Measurements from ENCODE around the gene MSI2. TPM values are rescaled to one million over a fixed set of nuclear protein-coding genes. Genes with fewer than 3 reads are reported as not detected.

The MSI2 gene
- total RNA-seq, 1 donor, result 12.6 TPM

DNA sequence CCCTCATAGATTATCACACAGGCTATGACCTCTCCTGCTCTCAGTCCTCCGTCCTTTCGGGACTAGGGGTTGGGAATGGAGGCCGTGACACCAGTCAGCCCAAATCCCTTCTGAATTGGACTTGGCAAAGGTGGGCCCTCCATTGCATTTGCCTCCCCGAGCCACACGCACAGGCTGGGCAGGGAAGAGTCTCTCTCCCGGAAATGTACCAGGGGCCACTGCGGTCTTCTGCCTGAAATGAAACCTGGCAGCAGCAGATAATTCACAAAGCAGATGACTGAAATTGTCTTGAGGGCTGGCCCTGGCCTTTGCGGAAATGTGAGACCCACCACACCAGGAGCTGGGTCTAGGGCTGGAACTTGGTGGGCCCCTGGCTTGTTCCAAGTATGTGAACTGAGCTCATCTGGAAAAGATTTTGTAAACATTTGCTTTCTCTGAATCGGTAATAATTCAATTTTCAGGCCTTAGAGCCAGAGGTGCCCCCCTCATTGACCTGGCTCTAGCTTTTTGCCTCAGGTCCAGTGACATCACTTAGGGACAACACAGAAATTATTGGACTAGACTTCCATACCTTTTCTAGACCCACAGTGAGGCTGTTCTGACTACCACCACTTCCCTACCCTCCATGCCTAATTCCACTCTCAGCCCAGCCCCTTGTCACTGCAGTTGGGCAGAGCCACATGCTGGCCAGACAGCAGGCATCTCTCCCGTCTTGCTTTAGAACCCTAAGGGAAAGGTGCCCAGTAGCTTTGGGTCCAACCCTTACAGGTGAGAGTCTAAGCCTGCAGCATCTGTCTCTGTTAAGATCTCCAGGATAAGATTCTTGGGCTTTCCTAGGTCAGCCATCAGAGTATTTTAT lies 413.6 kb downstream of the MSI2 start:
- no peak for DNase-seq (ENCODE audit: low read depth)
- TF ChIP-seq, protein P1, sequence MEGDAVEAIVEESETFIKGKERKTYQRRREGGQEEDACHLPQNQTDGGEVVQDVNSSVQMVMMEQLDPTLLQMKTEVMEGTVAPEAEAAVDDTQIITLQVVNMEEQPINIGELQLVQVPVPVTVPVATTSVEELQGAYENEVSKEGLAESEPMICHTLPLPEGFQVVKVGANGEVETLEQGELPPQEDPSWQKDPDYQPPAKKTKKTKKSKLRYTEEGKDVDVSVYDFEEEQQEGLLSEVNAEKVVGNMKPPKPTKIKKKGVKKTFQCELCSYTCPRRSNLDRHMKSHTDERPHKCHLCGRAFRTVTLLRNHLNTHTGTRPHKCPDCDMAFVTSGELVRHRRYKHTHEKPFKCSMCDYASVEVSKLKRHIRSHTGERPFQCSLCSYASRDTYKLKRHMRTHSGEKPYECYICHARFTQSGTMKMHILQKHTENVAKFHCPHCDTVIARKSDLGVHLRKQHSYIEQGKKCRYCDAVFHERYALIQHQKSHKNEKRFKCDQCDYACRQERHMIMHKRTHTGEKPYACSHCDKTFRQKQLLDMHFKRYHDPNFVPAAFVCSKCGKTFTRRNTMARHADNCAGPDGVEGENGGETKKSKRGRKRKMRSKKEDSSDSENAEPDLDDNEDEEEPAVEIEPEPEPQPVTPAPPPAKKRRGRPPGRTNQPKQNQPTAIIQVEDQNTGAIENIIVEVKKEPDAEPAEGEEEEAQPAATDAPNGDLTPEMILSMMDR (IDR thresholded peaks at IDR 0.05; ENCODE audit: insufficient read depth, low read length), result no peak
- no peak overlapping the region for H3K4me3 ChIP-seq (ENCODE audit: low read depth, low read length)

DNA sequence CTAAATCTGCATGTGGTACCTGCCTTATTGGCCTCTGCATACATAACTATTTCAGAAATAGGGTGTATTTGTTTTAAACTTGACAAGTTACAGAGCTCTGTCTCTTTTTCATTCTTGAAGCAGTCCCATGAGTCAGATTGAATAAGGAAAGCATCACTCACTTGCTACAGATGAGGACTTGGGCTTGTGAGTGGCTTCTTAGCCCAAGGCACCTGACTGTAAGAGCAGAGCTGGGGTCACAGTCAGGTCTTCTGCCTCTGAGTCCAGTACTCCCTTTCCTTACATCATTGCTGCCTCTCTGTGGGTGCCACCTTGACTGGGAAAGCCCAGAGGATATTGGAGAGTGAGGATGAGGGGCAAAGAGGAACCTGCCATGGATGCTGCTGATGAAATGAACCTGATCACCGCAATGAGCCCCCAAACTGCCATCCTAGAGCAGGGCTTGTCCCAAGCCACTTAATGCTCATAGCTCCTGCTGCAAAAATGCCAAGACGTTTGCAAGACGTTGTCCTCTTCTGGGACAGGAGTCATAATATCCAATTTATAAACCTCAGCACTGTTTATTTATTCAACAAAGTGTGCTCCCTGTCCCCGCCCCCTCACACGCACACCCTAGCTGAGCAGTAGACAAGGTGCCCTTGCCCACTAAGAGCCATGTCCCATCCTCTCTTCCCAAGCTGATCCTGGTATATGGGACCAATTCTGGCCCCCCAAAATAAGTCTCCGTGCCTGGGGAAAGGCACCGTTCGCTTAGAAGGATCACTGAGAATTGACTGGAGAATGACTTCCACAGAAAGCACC lies 414.6 kb downstream of the MSI2 start:
- H3K4me3 ChIP-seq (ENCODE audit: low read depth, low read length), result no peak overlapping the region
- TF ChIP-seq, protein P1 (IDR thresholded peaks at IDR 0.05; ENCODE audit: insufficient read depth, low read length), result no peak
- no peak for DNase-seq (ENCODE audit: low read depth)

DNA sequence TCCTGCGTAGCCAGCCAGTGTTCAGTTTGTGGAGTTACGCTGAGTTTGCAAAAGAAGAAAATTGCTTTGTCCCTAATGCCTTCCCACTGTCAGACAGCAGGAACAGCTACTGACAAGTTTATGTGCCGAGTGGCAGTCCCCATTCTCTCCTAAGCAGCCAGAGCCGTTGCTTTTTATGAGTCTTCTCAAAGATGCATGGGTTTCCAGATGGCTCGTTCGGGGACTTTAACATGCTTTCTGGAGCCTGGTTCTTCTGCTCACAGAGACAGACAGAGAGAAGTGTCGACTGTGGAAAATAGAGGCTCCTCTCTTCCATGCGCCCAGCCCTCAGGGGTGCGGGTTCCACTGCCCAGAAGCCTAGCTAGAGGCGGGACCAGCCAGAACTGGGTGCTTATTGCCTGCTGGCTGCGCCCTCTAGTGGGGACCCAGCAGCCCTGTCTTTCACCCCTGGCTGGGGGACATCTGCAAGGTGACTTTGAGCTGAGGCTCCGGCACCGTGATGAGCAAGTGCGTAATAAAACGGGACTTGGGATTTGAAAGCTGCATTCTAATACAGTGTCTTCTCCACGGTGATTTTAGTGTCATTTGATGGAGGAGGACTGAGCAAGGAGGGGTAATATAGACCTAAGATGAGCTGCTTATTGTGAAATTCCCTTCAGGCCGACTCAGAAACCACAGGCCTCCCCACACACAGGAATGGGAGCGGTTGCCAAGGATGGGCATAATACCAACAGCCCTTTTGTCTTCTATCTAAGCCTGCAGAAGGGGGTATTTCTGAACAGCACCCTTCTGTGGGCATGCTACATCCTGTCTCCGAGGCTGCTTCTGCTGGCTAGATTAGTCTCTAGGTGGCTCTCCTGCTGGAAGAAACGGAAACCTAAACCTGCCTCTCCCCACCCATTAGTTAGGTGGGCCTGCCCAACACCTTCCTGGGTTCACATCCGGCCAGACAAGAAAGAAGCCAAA lies 415.6 kb downstream of the MSI2 start:
- peak; percentile 76 for DNase-seq (ENCODE audit: low read depth)
- peak overlapping the region; percentile 3 for H3K4me3 ChIP-seq (ENCODE audit: low read depth, low read length)
- TF ChIP-seq, protein P1 (IDR thresholded peaks at IDR 0.05; ENCODE audit: insufficient read depth, low read length), result peak; percentile 99

DNA sequence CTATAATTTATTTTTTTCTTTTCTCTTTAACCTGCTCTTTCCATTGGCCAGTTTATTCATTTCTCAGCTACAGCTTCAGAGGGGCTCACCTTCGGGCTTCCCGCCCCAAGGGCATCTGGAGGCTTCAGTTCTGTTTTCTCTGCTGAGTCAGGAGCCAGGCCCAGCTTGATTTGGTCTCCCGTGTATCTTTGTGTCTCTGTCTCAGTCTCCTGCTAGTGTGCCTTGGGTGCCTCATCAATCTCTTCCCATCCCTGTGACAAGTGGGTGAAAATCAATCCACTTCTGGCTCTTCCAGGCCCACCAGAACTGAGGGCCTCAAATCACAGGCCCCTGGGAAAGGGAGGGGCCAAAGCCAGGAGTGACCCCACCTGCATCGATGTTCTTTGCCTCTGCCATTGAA lies 416.6 kb downstream of the MSI2 start:
- TF ChIP-seq, protein P1 (IDR thresholded peaks at IDR 0.05; ENCODE audit: insufficient read depth, low read length), result no peak
- H3K4me3 ChIP-seq (ENCODE audit: low read depth, low read length), result no peak overlapping the region
- DNase-seq (ENCODE audit: low read depth), result no peak

DNA sequence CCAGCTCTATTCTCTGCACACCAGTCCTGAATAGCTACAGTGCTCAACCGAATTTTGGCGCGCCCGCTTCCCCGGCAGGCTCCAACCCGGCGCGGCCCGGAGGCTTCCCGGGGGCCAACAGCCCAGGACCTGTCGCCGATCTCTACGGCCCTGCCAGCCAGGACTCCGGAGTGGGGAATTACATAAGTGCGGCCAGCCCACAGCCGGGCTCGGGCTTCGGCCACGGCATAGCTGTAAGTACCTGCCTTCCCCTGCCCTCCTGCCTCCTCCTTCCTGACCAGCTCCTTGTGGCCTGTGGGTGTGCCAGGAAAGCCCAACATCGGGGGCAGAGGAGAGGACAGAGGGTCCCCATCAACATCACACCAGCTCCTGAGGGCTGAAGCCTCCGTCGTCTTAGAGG lies 418.6 kb downstream of the MSI2 start:
- no peak for DNase-seq (ENCODE audit: low read depth)
- TF ChIP-seq, protein P1 (IDR thresholded peaks at IDR 0.05; ENCODE audit: insufficient read depth, low read length), result no peak
- no peak overlapping the region for H3K4me3 ChIP-seq (ENCODE audit: low read depth, low read length)

Measured in fibroblast of the aortic adventitia (primary cell).